ENCODE results near the gene KSR1. TPM values are rescaled to one million over a fixed set of nuclear protein-coding genes. Genes with fewer than 3 reads are reported as not detected.
"Not testable (repeated sequence)": the region's sequence is repeated elsewhere in the genome, so short reads cannot be mapped to it uniquely, and the experiment has no call there.

KSR1 gene
- polyA plus RNA-seq, 1 donor from 2014 or later, result 9.2 TPM

GRCh38 chr17:27408891-27409290 lies 47.4 kb upstream of the KSR1 start:
- H3K4me3 ChIP-seq (ENCODE audit: low read length), result no peak overlapping the region
- TF ChIP-seq RAD21 (conservative IDR thresholded peaks at IDR 0.05) (no peak), MXI1 (conservative IDR thresholded peaks at IDR 0.05; ENCODE audit: poor library complexity, severe bottlenecking) (no peak), EZH2 (IDR thresholded peaks at IDR 0.05; ENCODE audit: borderline replicate concordance, insufficient read depth, low read length, poor library complexity, severe bottlenecking) (no peak), EP300 (conservative IDR thresholded peaks at IDR 0.05; ENCODE audit: poor library complexity, severe bottlenecking) (no peak), POLR2AphosphoS5 (IDR thresholded peaks at IDR 0.05) (no peak), SMC3 (conservative IDR thresholded peaks at IDR 0.05; ENCODE audit: poor library complexity) (no peak), TAF1 (IDR thresholded peaks at IDR 0.05; ENCODE audit: low read depth) (no peak)
- TF ChIP-seq, protein P1, sequence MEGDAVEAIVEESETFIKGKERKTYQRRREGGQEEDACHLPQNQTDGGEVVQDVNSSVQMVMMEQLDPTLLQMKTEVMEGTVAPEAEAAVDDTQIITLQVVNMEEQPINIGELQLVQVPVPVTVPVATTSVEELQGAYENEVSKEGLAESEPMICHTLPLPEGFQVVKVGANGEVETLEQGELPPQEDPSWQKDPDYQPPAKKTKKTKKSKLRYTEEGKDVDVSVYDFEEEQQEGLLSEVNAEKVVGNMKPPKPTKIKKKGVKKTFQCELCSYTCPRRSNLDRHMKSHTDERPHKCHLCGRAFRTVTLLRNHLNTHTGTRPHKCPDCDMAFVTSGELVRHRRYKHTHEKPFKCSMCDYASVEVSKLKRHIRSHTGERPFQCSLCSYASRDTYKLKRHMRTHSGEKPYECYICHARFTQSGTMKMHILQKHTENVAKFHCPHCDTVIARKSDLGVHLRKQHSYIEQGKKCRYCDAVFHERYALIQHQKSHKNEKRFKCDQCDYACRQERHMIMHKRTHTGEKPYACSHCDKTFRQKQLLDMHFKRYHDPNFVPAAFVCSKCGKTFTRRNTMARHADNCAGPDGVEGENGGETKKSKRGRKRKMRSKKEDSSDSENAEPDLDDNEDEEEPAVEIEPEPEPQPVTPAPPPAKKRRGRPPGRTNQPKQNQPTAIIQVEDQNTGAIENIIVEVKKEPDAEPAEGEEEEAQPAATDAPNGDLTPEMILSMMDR (IDR thresholded peaks at IDR 0.05; ENCODE audit: poor library complexity, severe bottlenecking), result no peak
- TF ChIP-seq, protein P2, sequence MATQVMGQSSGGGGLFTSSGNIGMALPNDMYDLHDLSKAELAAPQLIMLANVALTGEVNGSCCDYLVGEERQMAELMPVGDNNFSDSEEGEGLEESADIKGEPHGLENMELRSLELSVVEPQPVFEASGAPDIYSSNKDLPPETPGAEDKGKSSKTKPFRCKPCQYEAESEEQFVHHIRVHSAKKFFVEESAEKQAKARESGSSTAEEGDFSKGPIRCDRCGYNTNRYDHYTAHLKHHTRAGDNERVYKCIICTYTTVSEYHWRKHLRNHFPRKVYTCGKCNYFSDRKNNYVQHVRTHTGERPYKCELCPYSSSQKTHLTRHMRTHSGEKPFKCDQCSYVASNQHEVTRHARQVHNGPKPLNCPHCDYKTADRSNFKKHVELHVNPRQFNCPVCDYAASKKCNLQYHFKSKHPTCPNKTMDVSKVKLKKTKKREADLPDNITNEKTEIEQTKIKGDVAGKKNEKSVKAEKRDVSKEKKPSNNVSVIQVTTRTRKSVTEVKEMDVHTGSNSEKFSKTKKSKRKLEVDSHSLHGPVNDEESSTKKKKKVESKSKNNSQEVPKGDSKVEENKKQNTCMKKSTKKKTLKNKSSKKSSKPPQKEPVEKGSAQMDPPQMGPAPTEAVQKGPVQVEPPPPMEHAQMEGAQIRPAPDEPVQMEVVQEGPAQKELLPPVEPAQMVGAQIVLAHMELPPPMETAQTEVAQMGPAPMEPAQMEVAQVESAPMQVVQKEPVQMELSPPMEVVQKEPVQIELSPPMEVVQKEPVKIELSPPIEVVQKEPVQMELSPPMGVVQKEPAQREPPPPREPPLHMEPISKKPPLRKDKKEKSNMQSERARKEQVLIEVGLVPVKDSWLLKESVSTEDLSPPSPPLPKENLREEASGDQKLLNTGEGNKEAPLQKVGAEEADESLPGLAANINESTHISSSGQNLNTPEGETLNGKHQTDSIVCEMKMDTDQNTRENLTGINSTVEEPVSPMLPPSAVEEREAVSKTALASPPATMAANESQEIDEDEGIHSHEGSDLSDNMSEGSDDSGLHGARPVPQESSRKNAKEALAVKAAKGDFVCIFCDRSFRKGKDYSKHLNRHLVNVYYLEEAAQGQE (IDR thresholded peaks at IDR 0.05; ENCODE audit: borderline replicate concordance), result no peak
- H3K4me2 ChIP-seq (ENCODE audit: low read length), result no peak overlapping the region
- H4K20me1 ChIP-seq (ENCODE audit: insufficient read depth), result no peaks in the 10 kb centered on the region
- H3K9me2 ChIP-seq (ENCODE audit: insufficient read depth, low read length), result no peaks in the 10 kb centered on the region
- H2AFZ ChIP-seq (ENCODE audit: low read depth, low read length), result no peak overlapping the region
- no peaks in the 10 kb centered on the region for H3K79me2 ChIP-seq (replicated peaks; ENCODE audit: insufficient read depth, low read length)
- no peaks in the 10 kb centered on the region for H3F3A ChIP-seq (ENCODE audit: insufficient read depth, low read length, poor library complexity, severe bottlenecking)
- no peak overlapping the region for H3K27ac ChIP-seq (ENCODE audit: low read length)
- no peak overlapping the region for H3K9ac ChIP-seq (ENCODE audit: low read length)
- no peaks in the 10 kb centered on the region for H3K36me3 ChIP-seq (ENCODE audit: insufficient read depth, low read length)
- no peaks in the 10 kb centered on the region for H3K27me3 ChIP-seq (ENCODE audit: insufficient read depth, low read depth, low read length)
- H3K9me3 ChIP-seq (ENCODE audit: low read length), result no peaks in the 10 kb centered on the region

- not testable (repeated sequence) for H3K4me3 ChIP-seq (ENCODE audit: low read length); H3F3A ChIP-seq (ENCODE audit: insufficient read depth, low read length, poor library complexity, severe bottlenecking); H3K9ac ChIP-seq (ENCODE audit: low read length); H3K9me2 ChIP-seq (ENCODE audit: insufficient read depth, low read length); H2AFZ ChIP-seq (ENCODE audit: low read depth, low read length); H3K27ac ChIP-seq (ENCODE audit: low read length); H3K27me3 ChIP-seq (ENCODE audit: insufficient read depth, low read depth, low read length); H3K79me2 ChIP-seq (replicated peaks; ENCODE audit: insufficient read depth, low read length); H3K36me3 ChIP-seq (ENCODE audit: insufficient read depth, low read length); H3K9me3 ChIP-seq (ENCODE audit: low read length); H4K20me1 ChIP-seq (ENCODE audit: insufficient read depth); H3K4me2 ChIP-seq (ENCODE audit: low read length)
These were observed 44.1 kb upstream of the KSR1 start for GRCh38 chr17:27412158-27412557.

- no peaks in the 10 kb centered on the region for H3K9me3 ChIP-seq (ENCODE audit: low read length)
- H3K4me2 ChIP-seq (ENCODE audit: low read length), result no peak overlapping the region
- no peaks in the 10 kb centered on the region for H3F3A ChIP-seq (ENCODE audit: insufficient read depth, low read length, poor library complexity, severe bottlenecking)
- no peaks in the 10 kb centered on the region for H4K20me1 ChIP-seq (ENCODE audit: insufficient read depth)
- H3K9me2 ChIP-seq (ENCODE audit: insufficient read depth, low read length), result no peaks in the 10 kb centered on the region
- TF ChIP-seq RAD21 (conservative IDR thresholded peaks at IDR 0.05), result no peak
- no peak for TF ChIP-seq EP300 (conservative IDR thresholded peaks at IDR 0.05; ENCODE audit: poor library complexity, severe bottlenecking)
- TF ChIP-seq, protein P2 (IDR thresholded peaks at IDR 0.05; ENCODE audit: borderline replicate concordance), result no peak
- TF ChIP-seq, protein P1 (IDR thresholded peaks at IDR 0.05; ENCODE audit: poor library complexity, severe bottlenecking), result no peak
- no peak for TF ChIP-seq MXI1 (conservative IDR thresholded peaks at IDR 0.05; ENCODE audit: poor library complexity, severe bottlenecking)
- TF ChIP-seq EZH2 (IDR thresholded peaks at IDR 0.05; ENCODE audit: borderline replicate concordance, insufficient read depth, low read length, poor library complexity, severe bottlenecking), result no peak
- H3K27ac ChIP-seq (ENCODE audit: low read length), result no peak overlapping the region
- no peak overlapping the region for H3K4me3 ChIP-seq (ENCODE audit: low read length)
- H3K36me3 ChIP-seq (ENCODE audit: insufficient read depth, low read length), result no peaks in the 10 kb centered on the region
- H2AFZ ChIP-seq (ENCODE audit: low read depth, low read length), result no peak overlapping the region
- no peaks in the 10 kb centered on the region for H3K27me3 ChIP-seq (ENCODE audit: insufficient read depth, low read depth, low read length)
- H3K79me2 ChIP-seq (replicated peaks; ENCODE audit: insufficient read depth, low read length), result no peaks in the 10 kb centered on the region
- H3K9ac ChIP-seq (ENCODE audit: low read length), result no peak overlapping the region
These were observed 42.9 kb upstream of the KSR1 start for GRCh38 chr17:27413315-27413714.
